Fibroblast of gingiva (primary cell): ENCODE data around the gene NR4A2.
A peak's percentile ranks its signal among the peaks of the same experiment; 100 is the strongest.
"Not testable (repeated sequence)": the region's sequence is repeated elsewhere in the genome, so short reads cannot be mapped to it uniquely, and the experiment has no call there.

Source experiments
- DNase-seq: peaks from one replicate; pipeline ENCODE4 v3.0.0-alpha.2; 2011; ENCODE audit warnings: low read depth

NR4A2 gene

DNA sequence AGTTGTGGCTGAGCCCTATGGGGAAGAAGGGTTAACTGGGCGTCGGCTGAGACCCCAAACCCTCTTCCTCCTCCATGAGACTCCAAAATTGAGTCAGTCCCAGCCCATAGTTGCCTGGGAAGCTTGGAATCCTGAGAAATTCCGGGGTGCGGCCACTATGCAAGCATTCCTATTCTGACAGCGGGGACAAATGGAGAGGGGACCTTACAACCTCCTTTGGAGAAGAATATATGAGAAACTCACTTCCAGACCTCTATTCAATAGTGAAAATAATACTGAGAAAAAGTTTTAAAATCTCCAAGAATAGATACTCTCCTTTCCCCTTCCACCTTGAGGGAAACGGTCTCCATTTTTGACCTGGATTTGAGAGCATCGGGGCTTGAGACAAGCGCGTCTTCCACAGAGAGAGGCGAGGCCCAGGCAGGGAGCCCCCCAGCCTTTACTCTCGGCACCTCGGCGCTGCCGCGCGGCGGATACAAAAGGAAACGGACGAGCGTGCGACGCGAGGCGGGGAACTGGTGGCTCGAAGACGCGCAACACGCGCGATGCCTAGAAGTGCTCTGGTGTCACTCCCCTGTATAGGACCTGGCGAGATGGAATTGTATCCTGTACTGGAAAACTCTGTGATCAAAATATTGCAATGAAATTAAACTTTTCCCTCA lies 11.1 kb downstream of the NR4A2 start:
- DNase-seq = no peak

GRCh38 chr2:156320486-156321098 lies 11.9 kb downstream of the NR4A2 start:
- no peak for DNase-seq

GRCh38 chr2:156319811-156320485 lies 12.6 kb downstream of the NR4A2 start:
- peak; percentile 37 for DNase-seq

GRCh38 chr2:156317631-156318030 lies 14.9 kb downstream of the NR4A2 start:
- no peak for DNase-seq

- DNase-seq = no peak
Measured at GRCh38 chr2:156311976-156312375, 20.5 kb downstream of the NR4A2 start.

GRCh38 chr2:156310773-156311172 lies 21.7 kb downstream of the NR4A2 start:
- no peak for DNase-seq

DNA sequence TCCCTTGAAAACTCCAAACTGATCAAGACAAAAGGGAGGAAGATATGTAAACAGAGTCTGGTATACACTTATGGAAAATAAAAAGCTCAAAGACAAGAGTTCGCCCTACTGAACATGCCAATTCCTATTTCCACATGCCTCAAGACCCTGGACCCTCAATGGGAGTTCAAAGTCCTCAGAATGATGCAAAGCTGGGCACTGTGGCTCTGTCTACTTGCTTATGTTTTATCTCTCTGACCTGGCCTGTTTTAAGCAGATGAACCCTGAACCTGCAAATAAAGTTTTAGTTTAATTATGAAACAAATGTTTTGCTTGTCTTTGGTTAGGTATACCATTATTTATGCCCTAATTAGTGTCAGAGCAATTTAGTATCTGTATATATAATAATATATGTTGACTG lies 22.6 kb downstream of the NR4A2 start:
- DNase-seq = no peak

GRCh38 chr2:156309167-156309566 lies 23.4 kb downstream of the NR4A2 start:
- no peak for DNase-seq

GRCh38 chr2:156306821-156307220 lies 25.7 kb downstream of the NR4A2 start:
- no peak for DNase-seq

- DNase-seq = no peak
Measured at GRCh38 chr2:156305121-156305520, 27.4 kb downstream of the NR4A2 start.

GRCh38 chr2:156300337-156300736 lies 32.2 kb downstream of the NR4A2 start:
- no peak for DNase-seq

DNA sequence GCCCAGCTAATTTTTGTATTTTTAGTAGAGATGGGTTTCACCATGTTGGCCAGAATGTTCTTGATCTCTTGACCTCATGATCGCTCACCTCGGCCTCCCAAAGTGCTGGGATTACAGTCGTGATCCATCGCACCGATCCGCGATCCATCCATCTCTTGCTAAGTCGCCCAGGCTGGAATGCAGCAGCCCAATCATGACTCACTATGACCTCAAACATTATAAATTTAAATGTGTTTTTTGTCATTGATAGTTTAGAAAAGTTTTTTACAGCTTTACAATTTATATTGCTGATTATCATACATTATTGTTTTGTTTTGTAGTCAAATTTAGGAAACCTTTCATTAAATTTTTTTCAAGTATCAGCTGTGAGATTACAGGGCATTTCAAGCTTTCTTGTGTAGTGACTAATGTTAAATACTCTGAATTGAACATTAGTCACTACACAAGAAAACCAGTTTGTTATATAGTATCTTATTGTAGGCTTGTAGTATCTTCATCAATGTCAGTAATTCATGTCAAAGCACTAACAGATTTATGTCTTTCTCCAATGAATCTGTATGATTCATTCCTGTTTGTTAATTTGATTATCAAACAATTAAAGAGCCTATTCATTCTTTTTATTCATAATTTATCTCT lies 37.5 kb downstream of the NR4A2 start:
- DNase-seq = no peak

DNA sequence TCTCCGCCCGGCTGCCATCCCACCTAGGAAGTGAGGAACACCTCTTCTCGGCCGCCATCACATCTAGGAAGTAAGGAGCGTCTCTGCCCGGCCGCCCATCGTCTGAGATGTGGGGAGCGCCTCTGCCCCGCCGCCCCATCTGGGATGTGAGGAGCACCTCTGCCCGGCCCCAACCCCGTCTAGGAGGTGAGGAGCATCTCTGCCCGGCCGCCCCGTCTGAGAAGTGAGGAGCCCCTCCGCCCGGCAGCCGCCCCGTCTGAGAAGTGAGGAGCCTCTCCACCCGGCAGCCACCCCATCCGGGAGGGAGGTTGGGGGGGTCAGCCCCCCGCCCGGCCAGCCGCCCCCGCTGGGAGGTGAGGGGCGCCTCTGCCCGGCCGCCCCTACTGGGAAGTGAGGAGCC lies 39.1 kb downstream of the NR4A2 start:
- DNase-seq = not testable (repeated sequence)

DNA sequence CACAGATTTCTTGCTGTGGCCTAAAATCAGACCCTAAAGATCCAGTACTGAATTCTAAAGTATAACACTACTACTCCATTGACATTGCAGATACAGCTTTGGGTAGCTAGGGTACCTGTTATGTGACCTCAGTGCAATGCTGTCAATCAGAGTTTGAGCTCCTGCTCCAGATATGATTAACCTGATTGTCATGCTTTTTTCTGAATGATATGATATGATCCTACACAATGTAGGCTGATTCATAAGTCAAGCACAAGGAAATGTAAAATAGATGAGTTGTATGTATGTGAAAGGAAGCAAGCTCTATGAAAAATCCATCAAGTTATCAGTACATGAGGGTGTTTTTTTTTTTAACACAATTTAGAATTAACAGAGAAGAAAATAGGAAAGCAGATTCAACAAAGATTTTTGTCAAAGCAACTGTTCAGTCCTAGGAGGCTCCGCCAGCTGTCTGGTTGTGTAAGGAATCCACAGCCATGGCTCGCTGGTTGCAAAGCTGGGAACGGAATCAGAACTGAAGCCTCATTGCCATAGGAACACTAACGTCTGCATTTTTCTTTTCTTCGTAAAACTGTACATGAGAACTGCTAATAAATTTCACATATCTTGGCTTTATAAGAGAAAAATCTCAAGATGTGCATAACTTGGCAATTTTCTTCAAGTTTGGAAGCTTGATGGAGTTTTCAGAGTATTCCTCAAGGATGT lies 52.9 kb downstream of the NR4A2 start:
- peak; percentile 1 for DNase-seq
